A549 (cell line): ENCODE results near the gene EIF2B5. TPM values are rescaled to one million over a fixed set of nuclear protein-coding genes. Genes with fewer than 3 reads are reported as not detected.

ENCODE experiments used
- ATAC-seq, 2 experiments: fragments of 200-7000 bp in 1 of 2; fragments of >200 bp in 1 of 2; cut with Nextera tagmentation in 1 of 2; cut with Tn5 transposase in 1 of 2; 3 replicates each; pipeline versions ENCODE4 v1.8.0 to v1.9.1; 2018 to 2020; ENCODE audit warnings: mild to moderate bottlenecking in 1 of 2, moderate library complexity in 1 of 2
- CTCF ChIA-PET: fragments of 300-600 bp; sonication (Branson Sonifier 250); formaldehyde crosslinking; extraction: SDS; loops from one replicate; lab custom pipeline; 2021; ENCODE audit warnings: antibody characterized with exemption, inconsistent platforms; lab: Yijun Ruan, JAX
- POLR2A ChIA-PET: fragments of 350-600 bp; formaldehyde crosslinking; extraction: SDS; loops from one replicate; lab custom pipeline; 2021; ENCODE audit warnings: antibody characterized with exemption, inconsistent platforms; lab: Yijun Ruan, JAX
- DNase-seq, 2 experiments: peaks; one replicate each; pipeline versions ENCODE4 v3.0.0 to v3.0.0-alpha.2; 2011 to 2016; ENCODE audit warnings: low read depth in 1 of 2, low spot score in 1 of 2
- FAIRE-seq: peaks from 2 replicates; lab custom pipeline; 2011; peaks lifted over from hg19 to GRCh38; lab: Jason Lieb, UNC
- H3K27ac ChIP-seq, 2 experiments: fragments of >200 bp; sonication (Bioruptor Twin); formaldehyde crosslinking; 3 replicates each; pipeline ENCODE4 v1.5.1; 2016 to 2017
- H3K4me1 ChIP-seq: fragments of >200 bp; sonication (Bioruptor Twin); formaldehyde crosslinking; 3 replicates; pipeline ENCODE4 v1.6.1; 2016
- H3K4me2 ChIP-seq: fragments of >200 bp; sonication (Bioruptor Twin); formaldehyde crosslinking; 3 replicates; pipeline ENCODE4 v1.6.1; 2016
- H3K4me3 ChIP-seq: fragments of >200 bp; sonication (Bioruptor Twin); formaldehyde crosslinking; 3 replicates; pipeline ENCODE4 v1.5.1; 2016
- H3K9me3 ChIP-seq: fragments of >200 bp; sonication (Bioruptor Twin); formaldehyde crosslinking; 3 replicates; pipeline ENCODE4 v1.6.1; 2016
- BCL3 ChIP-seq: fragments of >200 bp; sonication (Bioruptor Twin); formaldehyde crosslinking; IDR thresholded peaks from 3 replicates; pipeline ENCODE4 v1.6.1; 2016
- CEBPB ChIP-seq, 2 experiments: fragments of >200 bp in 1 of 2; sonication (Bioruptor Twin) in 1 of 2; formaldehyde crosslinking in 1 of 2; IDR thresholded peaks; 2 replicates each; pipeline ENCODE4 v1.6.1; 2012 to 2016
- CHD2 ChIP-seq: fragments of 150-350 bp; IDR thresholded peaks from 2 replicates; pipeline ENCODE4 v1.6.1; 2014; ENCODE audit warnings: low read length; ENCODE audit not compliant: partially characterized antibody
- E2F6 ChIP-seq: IDR thresholded peaks from 2 replicates; pipeline ENCODE4 v1.6.1; 2012; ENCODE audit warnings: low read depth, borderline replicate concordance
- EHF ChIP-seq: fragments of 250-450 bp; sonication (Bioruptor Pico); IDR thresholded peaks from 2 replicates; pipeline ENCODE4 v1.5.0; 2020; ENCODE audit warnings: mild to moderate bottlenecking
- ELK1 ChIP-seq: fragments of 150-350 bp; IDR thresholded peaks from 2 replicates; pipeline ENCODE4 v1.6.1; 2014; ENCODE audit warnings: low read depth, mild to moderate bottlenecking, low read length
- EP300 ChIP-seq, 2 experiments: fragments of >200 bp; sonication (Bioruptor Twin); formaldehyde crosslinking; IDR thresholded peaks; 2 replicates in 1 of 2; 3 replicates in 1 of 2; pipeline ENCODE4 v1.6.1; 2016 to 2017
- ESRRA ChIP-seq: fragments of 150-350 bp; IDR thresholded peaks from 2 replicates; pipeline ENCODE4 v1.6.1; 2014; ENCODE audit warnings: mild to moderate bottlenecking, low read length, borderline replicate concordance
- FOSB ChIP-seq: fragments of 250-450 bp; sonication (Bioruptor Pico); IDR thresholded peaks from 2 replicates; pipeline ENCODE4 v1.5.0; 2020; ENCODE audit warnings: mild to moderate bottlenecking, moderate library complexity
- HDAC2 ChIP-seq: fragments of 200-600 bp; sonication (generic); IDR thresholded peaks from 2 replicates; pipeline ENCODE4 v1.6.1; 2016
- HEYL ChIP-seq: fragments of 250-450 bp; sonication (Bioruptor Pico); IDR thresholded peaks from 2 replicates; pipeline ENCODE4 v1.8.0; 2021; ENCODE audit warnings: mild to moderate bottlenecking, moderate library complexity
- HOXA7 ChIP-seq: fragments of 250-450 bp; sonication (Bioruptor Pico); IDR thresholded peaks from 2 replicates; pipeline ENCODE4 v1.5.0; 2020; ENCODE audit warnings: mild to moderate bottlenecking, moderate library complexity
- HOXB13 ChIP-seq: fragments of 250-450 bp; sonication (Bioruptor Pico); IDR thresholded peaks from 2 replicates; pipeline ENCODE4 v1.5.0; 2020; ENCODE audit warnings: low read depth, mild to moderate bottlenecking, moderate library complexity
- KDM5A ChIP-seq: fragments of 200-600 bp; sonication (generic); IDR thresholded peaks from 2 replicates; pipeline ENCODE4 v1.6.1; 2016; ENCODE audit warnings: antibody characterized with exemption, mild to moderate bottlenecking
- MAFK ChIP-seq: fragments of 450-650 bp; IDR thresholded peaks from 2 replicates; pipeline ENCODE4 v1.6.1; 2014; ENCODE audit not compliant: partially characterized antibody
- MAZ ChIP-seq: fragments of 150-350 bp; IDR thresholded peaks from 2 replicates; pipeline ENCODE4 v1.6.1; 2014; ENCODE audit warnings: antibody characterized with exemption, low read depth, low read length, borderline replicate concordance
- MYC ChIP-seq: IDR thresholded peaks from 2 replicates; pipeline ENCODE4 v1.6.1; 2012; ENCODE audit warnings: mild to moderate bottlenecking, inconsistent platforms, low read length, improper control_type of control experiment, borderline replicate concordance
- NR3C1 ChIP-seq: fragments of >200 bp; sonication (Bioruptor Twin); formaldehyde crosslinking; IDR thresholded peaks from 3 replicates; pipeline ENCODE4 v1.6.1; 2017
- POLR2AphosphoS2 ChIP-seq: conservative IDR thresholded peaks from 2 replicates; pipeline ENCODE4 v1.6.1; 2012; ENCODE audit warnings: low read length, improper control_type of control experiment, inconsistent platforms
- SREBF2 ChIP-seq: fragments of 450-650 bp; IDR thresholded peaks from 2 replicates; pipeline ENCODE4 v1.6.1; 2014; ENCODE audit warnings: mild to moderate bottlenecking, moderate library complexity
- TP53 ChIP-seq: fragments of 250-450 bp; sonication (Bioruptor Pico); IDR thresholded peaks from 2 replicates; pipeline ENCODE4 v1.5.0; 2021; ENCODE audit warnings: mild to moderate bottlenecking, moderate library complexity
- ZC3H11A ChIP-seq: fragments of 450-650 bp; IDR thresholded peaks from 2 replicates; pipeline ENCODE4 v1.6.1; 2014; ENCODE audit warnings: antibody characterized with exemption, mild to moderate bottlenecking
- WGBS: methylation state at CpG from one replicate; pipeline ENCODE4 v1.1.6; 2017; ENCODE audit errors: missing lambda C conversion rate; 5-methylcytosine and 5-hydroxymethylcytosine counted together
- polyA plus RNA-seq, 4 experiments: library from polyadenylated mRNA; depleted of rRNA in 3 of 4; stranded (reverse); fragments of >200 nt; fragmentation: RNase III in 1 of 4; extraction: RNeasy Plus Mini Kit Qiagen cat#74134 plus additional on column Dnase treatment in 1 of 4; gene quantifications; 2 replicates in 3 of 4; 3 replicates in 1 of 4; pipeline ENCODE4 v1.2.3, GENCODE V29; 2011 to 2017
- TF ChIP-seq, protein P1 (sequence below): fragments of 250-450 bp; sonication (Bioruptor Pico); IDR thresholded peaks from 2 replicates; pipeline ENCODE4 v1.5.0; 2020; ENCODE audit warnings: low read depth, mild to moderate bottlenecking, moderate library complexity

Gene EIF2B5
- polyA plus RNA-seq, 2 of the 4 experiments (the other 2 are of a cell fraction) = 32.1 to 32.7 TPM

GRCh38 chr3:184172681-184173373, 37.7 kb downstream of the EIF2B5 start:
- Histone ChIP-seq H3K4me1 (peaks cover 15% of the 10 kb centered on the region), H3K27ac (no peak overlapping the region), H3K4me3 (no peak overlapping the region), H3K9me3 (no peaks in the 10 kb centered on the region), H3K4me2 (no peak overlapping the region)
- ATAC-seq = no peak
- FAIRE-seq = no peak
- ChIA-PET POLR2A (no interaction called here), CTCF (interaction anchor here (0.5 to 1.8 kb wide), 7 partner anchors 8 to 87 kb away, joined by 3 to 5 read pairs (median 3); partner anchors contain the start of genes DVL3 and EEF1AKMT4)
- DNase-seq = no peak
- 85% methylated on average over 5 of the region's 5 CpGs for WGBS
- TF ChIP-seq ELK1 (no peak), MYC (no peak), HOXA7 (CRISPR knock-in tag) (no peak), CHD2 (no peak), HDAC2 (no peak), TP53 (CRISPR knock-in tag) (no peak), POLR2AphosphoS2 (no peak), SREBF2 (no peak), MAFK (no peak), CEBPB (IDR thresholded peaks at IDR 0.05) (no peak), HOXB13 (CRISPR knock-in tag) (no peak), FOSB (CRISPR knock-in tag) (no peak), BCL3 (no peak), HEYL (CRISPR knock-in tag) (no peak), EHF (CRISPR knock-in tag) (no peak), E2F6 (no peak), MAZ (no peak), EP300 (IDR thresholded peaks at IDR 0.05) (no peak)
- TF ChIP-seq, protein P1, sequence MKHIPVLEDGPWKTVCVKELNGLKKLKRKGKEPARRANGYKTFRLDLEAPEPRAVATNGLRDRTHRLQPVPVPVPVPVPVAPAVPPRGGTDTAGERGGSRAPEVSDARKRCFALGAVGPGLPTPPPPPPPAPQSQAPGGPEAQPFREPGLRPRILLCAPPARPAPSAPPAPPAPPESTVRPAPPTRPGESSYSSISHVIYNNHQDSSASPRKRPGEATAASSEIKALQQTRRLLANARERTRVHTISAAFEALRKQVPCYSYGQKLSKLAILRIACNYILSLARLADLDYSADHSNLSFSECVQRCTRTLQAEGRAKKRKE (CRISPR knock-in tag) = no peak
- TF ChIP-seq, all 56 proteins: peak for 0

GRCh38 chr3:184173374-184173722, 38.2 kb downstream of the EIF2B5 start:
- H3K27ac ChIP-seq = no peak overlapping the region
- ATAC-seq = no peak
- no peaks in the 10 kb centered on the region for H3K9me3 ChIP-seq
- no peak for DNase-seq
- peaks cover 15% of the 10 kb centered on the region for H3K4me1 ChIP-seq
- FAIRE-seq = no peak
- WGBS = 86% methylated on average over 2 of the region's 2 CpGs
- TF ChIP-seq NR3C1 (no peak), ELK1 (no peak), E2F6 (no peak), ZC3H11A (no peak), KDM5A (no peak), ESRRA (no peak), HOXA7 (CRISPR knock-in tag) (no peak)
- no peak overlapping the region for H3K4me2 ChIP-seq
- ChIA-PET CTCF (interaction anchor here (0.6 to 1.8 kb wide), 5 partner anchors 8 to 87 kb away, joined by 3 to 5 read pairs (median 3); partner anchors contain the start of genes DVL3 and EEF1AKMT4), POLR2A (no interaction called here)
- H3K4me3 ChIP-seq = no peak overlapping the region
